K562 (cell line): ENCODE data around the gene OR51F1. TPM values are rescaled to one million over a fixed set of nuclear protein-coding genes. Genes with fewer than 3 reads are reported as not detected.

ENCODE experiments used
- ATAC-seq: fragments of 200-7000 bp; cut with Tn5 transposase; 3 replicates; pipeline ENCODE4 v1.9.1; 2020; ENCODE audit warnings: moderate library complexity
- BruUV-seq: library from RNA; stranded (reverse); fragments of 400-500 nt; replicated peaks from 2 replicates; lab custom pipeline; 2021; lab: Mats Ljungman, UMichigan
- CTCF ChIA-PET: fragments of 300-600 bp; formaldehyde crosslinking; extraction: SDS; loops from one replicate; lab custom pipeline; 2021; ENCODE audit warnings: low intra/inter-chr PET ratio; lab: Yijun Ruan, JAX
- POLR2A ChIA-PET: fragments of 300-600, 350-650 bp; sonication (Branson Sonifier 250); formaldehyde crosslinking; extraction: SDS; loops from one replicate; lab custom pipeline; 2021; ENCODE audit warnings: antibody characterized with exemption, inconsistent platforms; lab: Yijun Ruan, JAX
- DNase-seq, 4 experiments: peaks; one replicate each; pipeline versions ENCODE4 v3.0.0 to v3.0.0-alpha.2; 2011 to 2018; ENCODE audit warnings: low spot score in 3 of 4, mixed read lengths in 3 of 4; ENCODE audit errors: extremely low read depth in 1 of 4
- FAIRE-seq: peaks from 2 replicates; lab custom pipeline; 2011; peaks lifted over from hg19 to GRCh38; lab: Jason Lieb, UNC
- H2AFZ ChIP-seq: 2 replicates; pipeline ENCODE4 v1.6.0; 2011; ENCODE audit warnings: low read depth, low read length, control low read depth, inconsistent platforms
- H3K27ac ChIP-seq: fragments of 200-600 bp; 3 replicates; pipeline ENCODE4 v1.8.0; 2011; ENCODE audit warnings: low read depth, mild to moderate bottlenecking, control low read depth, inconsistent platforms, low read length, moderate library complexity, mixed read lengths; ENCODE audit errors: extremely low read depth
- H3K27me3 ChIP-seq, 2 experiments: fragments of 300-600 bp in 1 of 2; 2 replicates in 1 of 2; 3 replicates in 1 of 2; pipeline versions ENCODE4 v1.6.0 to v1.8.0; 2011; ENCODE audit warnings: inconsistent platforms in 2 of 2, low read length in 2 of 2, mild to moderate bottlenecking in 1 of 2, mixed read lengths in 1 of 2, moderate library complexity in 1 of 2; ENCODE audit not compliant: control insufficient read depth in 2 of 2, insufficient read depth in 2 of 2
- H3K36me3 ChIP-seq: fragments of 300-600 bp; 3 replicates; pipeline ENCODE4 v1.8.0; 2011; ENCODE audit warnings: mild to moderate bottlenecking, low read length, inconsistent platforms; ENCODE audit not compliant: control insufficient read depth, insufficient read depth
- H3K4me1 ChIP-seq, 2 experiments: fragments of 200-600 bp in 1 of 2; replicated peaks in 1 of 2; 2 replicates in 1 of 2; 3 replicates in 1 of 2; pipeline versions ENCODE4 v1.5.1 to v1.8.0; 2011; ENCODE audit warnings: inconsistent platforms in 2 of 2, low read length in 2 of 2, mild to moderate bottlenecking in 1 of 2, mixed read lengths in 1 of 2, moderate library complexity in 1 of 2; ENCODE audit not compliant: control insufficient read depth in 2 of 2, insufficient read depth in 2 of 2
- H3K4me2 ChIP-seq: 2 replicates; pipeline ENCODE4 v1.6.1; 2011; ENCODE audit warnings: low read length, control low read depth, inconsistent platforms, mixed read lengths; ENCODE audit not compliant: insufficient read depth
- H3K4me3 ChIP-seq: fragments of 200-600 bp; sonication (generic), shearing (Covaris generic); 2 replicates; pipeline ENCODE4 v1.5.1; 2016; ENCODE audit warnings: control low read depth, inconsistent platforms
- H3K79me2 ChIP-seq: fragments of 200-600 bp; 3 replicates; pipeline ENCODE4 v1.8.0; 2011; ENCODE audit warnings: low read length, inconsistent platforms; ENCODE audit not compliant: control insufficient read depth, insufficient read depth
- H3K9ac ChIP-seq, 2 experiments: 2 replicates each; pipeline versions ENCODE4 v1.6.0 to v1.6.1; 2011; ENCODE audit warnings: low read depth in 2 of 2, low read length in 2 of 2, control low read depth in 1 of 2, inconsistent platforms in 1 of 2, mild to moderate bottlenecking in 1 of 2, mixed read lengths in 1 of 2; ENCODE audit not compliant: insufficient read depth in 1 of 2
- H3K9me1 ChIP-seq: one replicate; pipeline ENCODE4 v1.6.0; 2011; ENCODE audit warnings: inconsistent platforms, mild to moderate bottlenecking, low read length, moderate library complexity; ENCODE audit not compliant: control insufficient read depth, insufficient read depth
- H3K9me3 ChIP-seq: replicated peaks from 2 replicates; pipeline ENCODE4 v1.5.1; 2011; ENCODE audit warnings: low read depth, low read length, inconsistent platforms; ENCODE audit not compliant: control insufficient read depth, insufficient read depth
- H4K20me1 ChIP-seq: replicated peaks from 2 replicates; pipeline ENCODE4 v1.6.1; 2011; ENCODE audit warnings: low read length, inconsistent platforms, mixed read lengths; ENCODE audit not compliant: control insufficient read depth, insufficient read depth
- E2F3 ChIP-seq: fragments of 250-450 bp; sonication (Bioruptor Pico); IDR thresholded peaks from 2 replicates; pipeline ENCODE4 v1.4.0; 2020; ENCODE audit warnings: mild to moderate bottlenecking
- MCM2 ChIP-seq: fragments of 450-650 bp; IDR thresholded peaks from 2 replicates; pipeline ENCODE4 v1.6.1; 2017; ENCODE audit warnings: low read depth, mild to moderate bottlenecking
- MTA2 ChIP-seq: fragments of 450-650 bp; IDR thresholded peaks from 2 replicates; pipeline ENCODE4 v1.6.1; 2016; ENCODE audit warnings: low read depth
- POU5F1 ChIP-seq: fragments of 150-350 bp; IDR thresholded peaks from 2 replicates; pipeline ENCODE4 v1.6.1; 2014; ENCODE audit warnings: borderline replicate concordance, low read length, low read depth, mild to moderate bottlenecking; ENCODE audit not compliant: partially characterized antibody
- SIN3A ChIP-seq, 2 experiments: fragments of 150-350 bp in 1 of 2; IDR thresholded peaks; 2 replicates each; pipeline ENCODE4 v1.6.1; 2011 to 2016; ENCODE audit warnings: borderline replicate concordance in 2 of 2, low read depth in 2 of 2, low read length in 2 of 2, mild to moderate bottlenecking in 2 of 2, moderate library complexity in 2 of 2; ENCODE audit not compliant: control insufficient read depth in 1 of 2
- SRSF9 ChIP-seq: fragments of 200-400 bp; formaldehyde crosslinking; IDR thresholded peaks from 2 replicates; pipeline ENCODE4 v1.6.1; 2017; ENCODE audit warnings: low read depth, low read length, borderline replicate concordance
- TRIM28 ChIP-seq: fragments of 450-650 bp; IDR thresholded peaks from 2 replicates; pipeline ENCODE4 v1.6.1; 2017
- ZHX1 ChIP-seq: fragments of 150-350 bp; conservative IDR thresholded peaks from 2 replicates; pipeline ENCODE4 v1.6.1; 2014; ENCODE audit warnings: low read length
- ZNF212 ChIP-seq: fragments of 450-650 bp; formaldehyde crosslinking; IDR thresholded peaks from 2 replicates; pipeline ENCODE4 v1.4.0; 2020; ENCODE audit warnings: mild to moderate bottlenecking
- ZNF347 ChIP-seq: fragments of 450-650 bp; formaldehyde crosslinking; IDR thresholded peaks from 2 replicates; pipeline ENCODE4 v1.4.0; 2020; ENCODE audit warnings: low read depth, mild to moderate bottlenecking, moderate library complexity
- ZNF695 ChIP-seq: fragments of 450-650 bp; formaldehyde crosslinking; IDR thresholded peaks from 2 replicates; pipeline ENCODE4 v1.4.0; 2020; ENCODE audit warnings: mild to moderate bottlenecking, moderate library complexity
- WGBS: fragments of 100-300 bp; shearing (Covaris generic); methylation state at CpG from one replicate; pipeline ENCODE4 v1.1.6; 2016; ENCODE audit warnings: low coverage, mixed read lengths; ENCODE audit not compliant: insufficient coverage; ENCODE audit errors: missing lambda C conversion rate; 5-methylcytosine and 5-hydroxymethylcytosine counted together
- in situ Hi-C: fragments of 300-500 bp; cut with MboI; formaldehyde crosslinking; loops from 4 replicates; pipeline ENCODE4 v1.15.0; 2018; ENCODE audit warnings: inconsistent platforms, mixed read lengths
- intact Hi-C: fragments of 100-400 bp; cut with micrococcal nuclease; formaldehyde crosslinking; loops from 2 replicates; pipeline ENCODE4 v1.14.2; 2022
- polyA plus RNA-seq, 8 experiments: library from polyadenylated mRNA; depleted of rRNA in 4 of 8; stranded (reverse) in 5 of 8; unstranded in 3 of 8; fragments of >200 nt; fragmentation: Nextera tagmentation in 2 of 8; fragmentation: Illumina TruSeq in 1 of 8; extraction: Ambion mirVana in 2 of 8; extraction: Trizol in 1 of 8; gene quantifications; 2 replicates each; pipeline versions ENCODE4 v1.2.1 to v1.2.3, GENCODE V29; 2011 to 2014; ENCODE audit warnings: inconsistent platforms in 1 of 8, missing spikeins in 1 of 8
- total RNA-seq, 7 experiments: library from RNA; depleted of rRNA in 6 of 7; stranded (reverse); fragments of >200 nt in 6 of 7; fragmentation: Illumina TruSeq in 2 of 7; extraction: Trizol in 2 of 7; gene quantifications; 2 replicates each; pipeline versions ENCODE4 v1.2.1 to v1.2.3, GENCODE V29; 2011 to 2021; ENCODE audit warnings: low replicate concordance in 1 of 7
- TF ChIP-seq, protein P1 (sequence below): fragments of 250-450 bp; sonication (Bioruptor Pico); IDR thresholded peaks from 2 replicates; pipeline ENCODE4 v1.8.0; 2021; ENCODE audit warnings: moderate library complexity, mild to moderate bottlenecking, inconsistent platforms
- TF ChIP-seq, protein P2 (sequence below): fragments of 250-450 bp; sonication (Bioruptor Pico); IDR thresholded peaks from 2 replicates; pipeline ENCODE4 v1.8.0; 2022; ENCODE audit warnings: inconsistent platforms, mild to moderate bottlenecking, moderate library complexity, borderline replicate concordance
- TF ChIP-seq, protein P3 (sequence below): fragments of 250-450 bp; sonication (Bioruptor Pico); IDR thresholded peaks from 2 replicates; pipeline ENCODE4 v1.5.0; 2021; ENCODE audit warnings: mild to moderate bottlenecking, borderline replicate concordance

Gene OR51F1
- total and polyA plus RNA-seq, 9 of the 15 experiments (the other 6 are each of a cell fraction or from before 2014, with no cell fraction given) = not detected

DNA sequence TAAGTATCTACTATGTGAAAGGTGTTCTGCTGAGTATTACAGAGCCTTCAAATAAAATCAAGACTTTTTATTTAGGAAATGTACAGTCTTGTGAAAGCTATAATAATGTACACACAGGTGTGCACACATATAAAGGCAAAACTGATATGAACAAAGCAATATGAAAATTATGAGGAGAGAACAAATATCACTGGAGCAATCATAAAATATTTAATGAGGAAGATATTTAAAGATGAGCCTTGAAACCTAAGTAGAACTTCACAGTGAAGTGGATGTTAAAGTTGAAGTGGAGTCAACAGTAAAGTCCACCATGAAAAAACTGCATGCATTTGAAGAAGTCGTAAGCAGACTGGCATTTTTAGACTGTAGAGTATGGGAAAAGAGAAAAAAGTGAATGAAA is 18.5 kb downstream of the OR51F1 start (continued):
- TF ChIP-seq SRSF9 (no peak), MCM2 (no peak), TRIM28 (no peak), ZNF347 (CRISPR knock-in tag) (no peak), ZHX1 (no peak), SIN3A (IDR thresholded peaks at IDR 0.05; ENCODE audit: borderline replicate concordance in 2 of 2, control insufficient read depth in 1 of 2, low read depth in 2 of 2, low read length in 2 of 2) (no peak)
- TF ChIP-seq, all 486 proteins: peak for 0

DNA sequence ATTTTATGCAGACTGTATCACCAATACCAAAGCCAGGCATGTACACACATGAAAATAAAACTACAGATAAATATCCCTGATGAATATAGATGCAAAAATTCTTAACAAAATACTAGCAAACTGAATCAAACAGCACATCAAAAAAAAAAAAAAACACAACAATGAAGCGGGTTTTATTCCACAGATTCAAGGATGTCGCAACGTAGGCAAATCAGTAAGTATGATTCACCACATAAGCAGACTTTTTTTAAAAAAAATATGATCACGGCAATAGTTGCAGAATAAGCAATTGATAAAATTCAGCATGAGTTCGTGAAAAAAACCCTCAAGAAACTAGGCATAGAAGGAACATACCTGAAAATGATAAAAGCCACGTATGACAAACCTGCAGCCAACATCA is 21.3 kb downstream of the OR51F1 start:
- POLR2A ChIA-PET = no interaction called here
- H3K27ac ChIP-seq = no peak overlapping the region
- DNase-seq (no peak), FAIRE-seq (no peak), ATAC-seq (no peak)
- no TSS peak for BruUV-seq
- H3K9me3 ChIP-seq = no peaks in the 10 kb centered on the region
- no peaks in the 10 kb centered on the region for H3K79me2 ChIP-seq
- no peaks in the 10 kb centered on the region for H3K4me1 ChIP-seq
- H3K4me3 ChIP-seq = no peak overlapping the region
- H3K9ac ChIP-seq = no peak overlapping the region
- CTCF ChIA-PET = no interaction called here
- no peaks in the 10 kb centered on the region for H4K20me1 ChIP-seq
- 0% methylated on average over 6 of the region's 6 CpGs for WGBS
- no peak overlapping the region for H3K4me2 ChIP-seq
- no peak overlapping the region for H2AFZ ChIP-seq
- H3K9me1 ChIP-seq = no peaks in the 10 kb centered on the region
- H3K36me3 ChIP-seq = no peaks in the 10 kb centered on the region
- in situ Hi-C loops = no loop called here
- intact Hi-C loops = no loop called here
- H3K27me3 ChIP-seq = no peaks in the 10 kb centered on the region
- TF ChIP-seq, protein P1, sequence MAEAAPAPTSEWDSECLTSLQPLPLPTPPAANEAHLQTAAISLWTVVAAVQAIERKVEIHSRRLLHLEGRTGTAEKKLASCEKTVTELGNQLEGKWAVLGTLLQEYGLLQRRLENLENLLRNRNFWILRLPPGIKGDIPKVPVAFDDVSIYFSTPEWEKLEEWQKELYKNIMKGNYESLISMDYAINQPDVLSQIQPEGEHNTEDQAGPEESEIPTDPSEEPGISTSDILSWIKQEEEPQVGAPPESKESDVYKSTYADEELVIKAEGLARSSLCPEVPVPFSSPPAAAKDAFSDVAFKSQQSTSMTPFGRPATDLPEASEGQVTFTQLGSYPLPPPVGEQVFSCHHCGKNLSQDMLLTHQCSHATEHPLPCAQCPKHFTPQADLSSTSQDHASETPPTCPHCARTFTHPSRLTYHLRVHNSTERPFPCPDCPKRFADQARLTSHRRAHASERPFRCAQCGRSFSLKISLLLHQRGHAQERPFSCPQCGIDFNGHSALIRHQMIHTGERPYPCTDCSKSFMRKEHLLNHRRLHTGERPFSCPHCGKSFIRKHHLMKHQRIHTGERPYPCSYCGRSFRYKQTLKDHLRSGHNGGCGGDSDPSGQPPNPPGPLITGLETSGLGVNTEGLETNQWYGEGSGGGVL = no peak
- TF ChIP-seq ZNF695 (no peak), E2F3 (no peak), MTA2 (no peak), ZNF212 (CRISPR knock-in tag) (no peak), POU5F1 (no peak)
- TF ChIP-seq, protein P2, sequence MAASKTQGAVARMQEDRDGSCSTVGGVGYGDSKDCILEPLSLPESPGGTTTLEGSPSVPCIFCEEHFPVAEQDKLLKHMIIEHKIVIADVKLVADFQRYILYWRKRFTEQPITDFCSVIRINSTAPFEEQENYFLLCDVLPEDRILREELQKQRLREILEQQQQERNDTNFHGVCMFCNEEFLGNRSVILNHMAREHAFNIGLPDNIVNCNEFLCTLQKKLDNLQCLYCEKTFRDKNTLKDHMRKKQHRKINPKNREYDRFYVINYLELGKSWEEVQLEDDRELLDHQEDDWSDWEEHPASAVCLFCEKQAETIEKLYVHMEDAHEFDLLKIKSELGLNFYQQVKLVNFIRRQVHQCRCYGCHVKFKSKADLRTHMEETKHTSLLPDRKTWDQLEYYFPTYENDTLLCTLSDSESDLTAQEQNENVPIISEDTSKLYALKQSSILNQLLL (CRISPR knock-in tag) = no peak
- TF ChIP-seq, protein P3, sequence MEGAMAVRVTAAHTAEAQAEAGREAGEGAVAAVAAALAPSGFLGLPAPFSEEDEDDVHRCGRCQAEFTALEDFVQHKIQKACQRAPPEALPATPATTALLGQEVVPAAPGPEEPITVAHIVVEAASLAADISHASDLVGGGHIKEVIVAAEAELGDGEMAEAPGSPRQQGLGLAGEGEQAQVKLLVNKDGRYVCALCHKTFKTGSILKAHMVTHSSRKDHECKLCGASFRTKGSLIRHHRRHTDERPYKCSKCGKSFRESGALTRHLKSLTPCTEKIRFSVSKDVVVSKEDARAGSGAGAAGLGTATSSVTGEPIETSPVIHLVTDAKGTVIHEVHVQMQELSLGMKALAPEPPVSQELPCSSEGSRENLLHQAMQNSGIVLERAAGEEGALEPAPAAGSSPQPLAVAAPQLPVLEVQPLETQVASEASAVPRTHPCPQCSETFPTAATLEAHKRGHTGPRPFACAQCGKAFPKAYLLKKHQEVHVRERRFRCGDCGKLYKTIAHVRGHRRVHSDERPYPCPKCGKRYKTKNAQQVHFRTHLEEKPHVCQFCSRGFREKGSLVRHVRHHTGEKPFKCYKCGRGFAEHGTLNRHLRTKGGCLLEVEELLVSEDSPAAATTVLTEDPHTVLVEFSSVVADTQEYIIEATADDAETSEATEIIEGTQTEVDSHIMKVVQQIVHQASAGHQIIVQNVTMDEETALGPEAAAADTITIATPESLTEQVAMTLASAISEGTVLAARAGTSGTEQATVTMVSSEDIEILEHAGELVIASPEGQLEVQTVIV (CRISPR knock-in tag) = no peak
- TF ChIP-seq, all 486 proteins: peak for 0
